WTC11 (cell line): ENCODE measurements around the gene NPAS3. TPM values are rescaled to one million over a fixed set of nuclear protein-coding genes. Genes with fewer than 3 reads are reported as not detected.

Experiments
- ATAC-seq: fragments of 200-7000 bp; cut with Tn5 transposase; 2 replicates; pipeline ENCODE4 v1.10.0; 2021; ENCODE audit warnings: mild to moderate bottlenecking, moderate library complexity
- CTCF ChIA-PET: fragments of 300-600 bp; sonication (Branson Sonifier 250); formaldehyde crosslinking; loops from one replicate; lab custom pipeline; 2021; ENCODE audit warnings: antibody characterized with exemption; lab: Charles Lee
- POLR2A ChIA-PET: fragments of 350-600 bp; sonication (Branson Sonifier 250); formaldehyde crosslinking; loops from one replicate; lab custom pipeline; 2021; ENCODE audit warnings: antibody characterized with exemption; lab: Charles Lee
- DNase-seq: peaks from one replicate; pipeline ENCODE4 v3.0.0; 2021; ENCODE audit warnings: low spot score
- H3K27ac Mint-ChIP-seq: 2 replicates; pipeline ENCODE4 v1.8.0; 2021; ENCODE audit warnings: mixed read lengths
- H3K27me3 Mint-ChIP-seq: 2 replicates; pipeline ENCODE4 v1.8.0; 2021; ENCODE audit warnings: low read depth, mild to moderate bottlenecking, moderate library complexity, mixed read lengths
- H3K36me3 Mint-ChIP-seq: 2 replicates; pipeline ENCODE4 v1.8.0; 2021; ENCODE audit warnings: mixed read lengths
- H3K4me1 Mint-ChIP-seq: 2 replicates; pipeline ENCODE4 v1.8.0; 2022; ENCODE audit warnings: mixed read lengths
- H3K4me3 Mint-ChIP-seq: 2 replicates; pipeline ENCODE4 v1.8.0; 2021; ENCODE audit warnings: mild to moderate bottlenecking, moderate library complexity, mixed read lengths
- H3K9me3 Mint-ChIP-seq: 2 replicates; pipeline ENCODE4 v1.8.0; 2021; ENCODE audit warnings: mixed read lengths
- CBFB ChIP-seq: sonication (generic); formaldehyde crosslinking; IDR thresholded peaks from 2 replicates; pipeline ENCODE4 v1.8.1; 2022; ENCODE audit warnings: mild to moderate bottlenecking, low read depth, missing genetic modification reagents
- ETV6 ChIP-seq: sonication (generic); formaldehyde crosslinking; IDR thresholded peaks from 2 replicates; pipeline ENCODE4 v1.8.1; 2022; ENCODE audit warnings: mild to moderate bottlenecking, missing genetic modification reagents
- FOXP1 ChIP-seq: sonication (generic); formaldehyde crosslinking; IDR thresholded peaks from 2 replicates; pipeline ENCODE4 v1.8.0; 2022; ENCODE audit warnings: missing genetic modification reagents, mild to moderate bottlenecking, moderate library complexity, borderline replicate concordance
- IRF2 ChIP-seq: sonication (generic); formaldehyde crosslinking; IDR thresholded peaks from 2 replicates; pipeline ENCODE4 v1.8.0; 2022; ENCODE audit warnings: low read depth, missing genetic modification reagents, borderline replicate concordance
- JAZF1 ChIP-seq: fragments of 250-450 bp; sonication (Bioruptor Pico); IDR thresholded peaks from 2 replicates; pipeline ENCODE4 v1.9.0; 2021; ENCODE audit warnings: moderate library complexity, mild to moderate bottlenecking, inconsistent platforms
- MXD4 ChIP-seq: fragments of 250-450 bp; sonication (Bioruptor Pico); IDR thresholded peaks from 2 replicates; pipeline ENCODE4 v1.8.0; 2021; ENCODE audit warnings: mild to moderate bottlenecking, moderate library complexity, borderline replicate concordance
- MYBL2 ChIP-seq: sonication (generic); formaldehyde crosslinking; IDR thresholded peaks from 2 replicates; pipeline ENCODE4 v1.8.1; 2023; ENCODE audit warnings: mild to moderate bottlenecking, moderate library complexity, missing genetic modification reagents
- ZNF138 ChIP-seq: sonication (generic); formaldehyde crosslinking; conservative IDR thresholded peaks from 2 replicates; pipeline ENCODE4 v1.8.1; 2022; ENCODE audit warnings: mild to moderate bottlenecking, moderate library complexity, missing genetic modification reagents
- ZNF232 ChIP-seq: sonication (generic); formaldehyde crosslinking; IDR thresholded peaks from 2 replicates; pipeline ENCODE4 v1.8.0; 2022; ENCODE audit warnings: mild to moderate bottlenecking, missing genetic modification reagents
- total RNA-seq: library from RNA; stranded (reverse); gene quantifications from 3 replicates; pipeline ENCODE4 v1.2.3, GENCODE V29; 2021
- TF ChIP-seq, protein P1 (sequence below): fragments of 250-450 bp; sonication (Bioruptor Pico); conservative IDR thresholded peaks from 2 replicates; pipeline ENCODE4 v1.9.0; 2021; ENCODE audit warnings: mild to moderate bottlenecking
- TF ChIP-seq, protein P2 (sequence below): sonication (generic); formaldehyde crosslinking; IDR thresholded peaks from 2 replicates; pipeline ENCODE4 v1.8.0; 2022; ENCODE audit warnings: mild to moderate bottlenecking, missing genetic modification reagents
- TF ChIP-seq, protein P3 (sequence below): sonication (generic); formaldehyde crosslinking; IDR thresholded peaks from 2 replicates; pipeline ENCODE4 v1.8.0; 2023; ENCODE audit warnings: missing genetic modification reagents, mild to moderate bottlenecking, borderline replicate concordance
- TF ChIP-seq, protein P4 (sequence below): sonication (generic); formaldehyde crosslinking; IDR thresholded peaks from 2 replicates; pipeline ENCODE4 v1.8.0; 2023; ENCODE audit warnings: missing genetic modification reagents
- TF ChIP-seq, protein P5 (sequence below): fragments of 200-600 bp; IDR thresholded peaks from 2 replicates; pipeline ENCODE4 v1.8.0; 2022; ENCODE audit warnings: antibody characterized with exemption
- TF ChIP-seq, protein P6 (sequence below): sonication (generic); formaldehyde crosslinking; IDR thresholded peaks from 2 replicates; pipeline ENCODE4 v1.8.1; 2023; ENCODE audit warnings: mild to moderate bottlenecking, missing genetic modification reagents

NPAS3 gene
- total RNA-seq, 1 experiment from 2014 or later = 3.2 TPM

DNA sequence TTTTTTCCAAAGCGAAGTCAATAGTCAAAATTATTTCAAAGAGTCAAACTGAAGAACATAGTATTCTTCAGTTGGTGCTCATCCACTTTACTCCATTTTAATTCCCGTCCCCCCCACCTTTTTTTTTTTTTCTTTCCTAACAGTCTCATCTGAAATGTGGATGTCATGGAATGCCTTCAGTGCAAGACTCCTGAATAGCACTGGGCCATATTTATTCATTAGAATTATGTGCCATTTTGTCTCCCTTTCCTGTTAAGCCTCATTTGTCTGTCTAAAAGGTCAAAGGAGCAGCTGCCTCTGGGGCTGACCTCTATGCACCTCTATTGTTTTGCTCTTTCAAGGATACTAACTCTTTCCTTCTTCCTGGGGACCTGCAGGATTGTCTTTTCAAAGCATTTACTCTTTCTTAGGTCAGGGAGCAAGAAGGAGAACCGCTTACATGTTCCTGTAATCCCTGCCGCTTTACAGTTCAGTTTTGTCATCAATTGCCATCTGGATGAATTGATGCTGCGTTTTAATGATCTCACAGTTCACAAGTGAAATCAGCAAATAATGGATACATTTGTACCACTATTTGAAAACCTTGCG, 310.6 kb downstream of the NPAS3 start:
- ATAC-seq (peak; percentile 62; the same call in 1 of the 2 replicates), DNase-seq (no peak)
- H3K4me3 Mint-ChIP-seq = no peak overlapping the region
- H3K9me3 Mint-ChIP-seq = no peaks in the 10 kb centered on the region
- ChIA-PET POLR2A (interaction anchor here (0.7 kb wide), 1 partner anchor 1138 kb away, joined by 4 read pairs; no protein-coding TSS in a partner anchor), CTCF (no interaction called here)
- peaks cover 19% of the 10 kb centered on the region for H3K4me1 Mint-ChIP-seq
- H3K27me3 Mint-ChIP-seq = no peaks in the 10 kb centered on the region
- peak overlapping the region; percentile 55; the same call in 1 of the 2 replicates for H3K27ac Mint-ChIP-seq
- TF ChIP-seq, protein P1, sequence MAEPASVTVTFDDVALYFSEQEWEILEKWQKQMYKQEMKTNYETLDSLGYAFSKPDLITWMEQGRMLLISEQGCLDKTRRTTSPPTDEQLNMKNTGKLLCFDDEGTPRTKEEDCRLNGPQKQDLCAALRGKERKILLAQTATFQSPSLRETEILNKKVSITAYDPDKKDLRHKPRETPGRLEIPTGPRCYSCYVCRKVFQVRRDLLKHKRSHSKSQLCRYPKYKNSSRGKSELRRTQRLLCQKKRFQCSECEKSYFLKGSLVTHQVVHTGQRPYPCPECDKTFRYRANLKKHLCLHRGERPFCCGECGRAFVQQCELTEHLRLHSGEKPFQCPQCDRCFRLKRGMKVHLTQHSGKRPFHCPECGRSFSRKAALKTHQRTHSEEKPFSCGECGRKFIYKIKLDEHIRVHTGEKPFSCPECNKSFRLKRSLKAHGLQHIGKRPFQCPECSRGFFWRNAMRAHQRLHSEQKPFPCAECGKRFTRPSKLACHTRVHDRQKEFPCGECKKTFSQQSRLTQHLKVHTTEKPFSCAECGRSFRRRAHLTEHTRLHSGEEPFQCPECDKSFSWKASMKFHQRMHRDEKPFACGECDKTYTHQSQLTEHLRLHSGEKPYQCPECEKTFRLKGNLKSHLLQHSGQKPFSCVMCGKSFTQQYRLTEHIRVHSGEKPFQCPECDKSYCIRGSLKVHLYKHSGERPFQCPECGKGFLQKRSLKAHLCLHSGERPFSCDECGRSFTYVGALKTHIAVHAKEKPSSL = no peak
- TF ChIP-seq, protein P2, sequence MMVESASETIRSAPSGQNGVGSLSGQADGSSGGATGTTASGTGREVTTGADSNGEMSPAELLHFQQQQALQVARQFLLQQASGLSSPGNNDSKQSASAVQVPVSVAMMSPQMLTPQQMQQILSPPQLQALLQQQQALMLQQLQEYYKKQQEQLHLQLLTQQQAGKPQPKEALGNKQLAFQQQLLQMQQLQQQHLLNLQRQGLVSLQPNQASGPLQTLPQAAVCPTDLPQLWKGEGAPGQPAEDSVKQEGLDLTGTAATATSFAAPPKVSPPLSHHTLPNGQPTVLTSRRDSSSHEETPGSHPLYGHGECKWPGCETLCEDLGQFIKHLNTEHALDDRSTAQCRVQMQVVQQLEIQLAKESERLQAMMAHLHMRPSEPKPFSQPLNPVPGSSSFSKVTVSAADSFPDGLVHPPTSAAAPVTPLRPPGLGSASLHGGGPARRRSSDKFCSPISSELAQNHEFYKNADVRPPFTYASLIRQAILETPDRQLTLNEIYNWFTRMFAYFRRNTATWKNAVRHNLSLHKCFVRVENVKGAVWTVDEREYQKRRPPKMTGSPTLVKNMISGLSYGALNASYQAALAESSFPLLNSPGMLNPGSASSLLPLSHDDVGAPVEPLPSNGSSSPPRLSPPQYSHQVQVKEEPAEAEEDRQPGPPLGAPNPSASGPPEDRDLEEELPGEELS (CRISPR knock-in tag) = no peak
- TF ChIP-seq MXD4 (no peak), FOXP1 (CRISPR knock-in tag) (no peak), ETV6 (CRISPR knock-in tag) (no peak)
- TF ChIP-seq, protein P3, sequence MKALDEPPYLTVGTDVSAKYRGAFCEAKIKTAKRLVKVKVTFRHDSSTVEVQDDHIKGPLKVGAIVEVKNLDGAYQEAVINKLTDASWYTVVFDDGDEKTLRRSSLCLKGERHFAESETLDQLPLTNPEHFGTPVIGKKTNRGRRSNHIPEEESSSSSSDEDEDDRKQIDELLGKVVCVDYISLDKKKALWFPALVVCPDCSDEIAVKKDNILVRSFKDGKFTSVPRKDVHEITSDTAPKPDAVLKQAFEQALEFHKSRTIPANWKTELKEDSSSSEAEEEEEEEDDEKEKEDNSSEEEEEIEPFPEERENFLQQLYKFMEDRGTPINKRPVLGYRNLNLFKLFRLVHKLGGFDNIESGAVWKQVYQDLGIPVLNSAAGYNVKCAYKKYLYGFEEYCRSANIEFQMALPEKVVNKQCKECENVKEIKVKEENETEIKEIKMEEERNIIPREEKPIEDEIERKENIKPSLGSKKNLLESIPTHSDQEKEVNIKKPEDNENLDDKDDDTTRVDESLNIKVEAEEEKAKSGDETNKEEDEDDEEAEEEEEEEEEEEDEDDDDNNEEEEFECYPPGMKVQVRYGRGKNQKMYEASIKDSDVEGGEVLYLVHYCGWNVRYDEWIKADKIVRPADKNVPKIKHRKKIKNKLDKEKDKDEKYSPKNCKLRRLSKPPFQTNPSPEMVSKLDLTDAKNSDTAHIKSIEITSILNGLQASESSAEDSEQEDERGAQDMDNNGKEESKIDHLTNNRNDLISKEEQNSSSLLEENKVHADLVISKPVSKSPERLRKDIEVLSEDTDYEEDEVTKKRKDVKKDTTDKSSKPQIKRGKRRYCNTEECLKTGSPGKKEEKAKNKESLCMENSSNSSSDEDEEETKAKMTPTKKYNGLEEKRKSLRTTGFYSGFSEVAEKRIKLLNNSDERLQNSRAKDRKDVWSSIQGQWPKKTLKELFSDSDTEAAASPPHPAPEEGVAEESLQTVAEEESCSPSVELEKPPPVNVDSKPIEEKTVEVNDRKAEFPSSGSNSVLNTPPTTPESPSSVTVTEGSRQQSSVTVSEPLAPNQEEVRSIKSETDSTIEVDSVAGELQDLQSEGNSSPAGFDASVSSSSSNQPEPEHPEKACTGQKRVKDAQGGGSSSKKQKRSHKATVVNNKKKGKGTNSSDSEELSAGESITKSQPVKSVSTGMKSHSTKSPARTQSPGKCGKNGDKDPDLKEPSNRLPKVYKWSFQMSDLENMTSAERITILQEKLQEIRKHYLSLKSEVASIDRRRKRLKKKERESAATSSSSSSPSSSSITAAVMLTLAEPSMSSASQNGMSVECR (CRISPR knock-in tag) = no peak
- TF ChIP-seq, protein P4, sequence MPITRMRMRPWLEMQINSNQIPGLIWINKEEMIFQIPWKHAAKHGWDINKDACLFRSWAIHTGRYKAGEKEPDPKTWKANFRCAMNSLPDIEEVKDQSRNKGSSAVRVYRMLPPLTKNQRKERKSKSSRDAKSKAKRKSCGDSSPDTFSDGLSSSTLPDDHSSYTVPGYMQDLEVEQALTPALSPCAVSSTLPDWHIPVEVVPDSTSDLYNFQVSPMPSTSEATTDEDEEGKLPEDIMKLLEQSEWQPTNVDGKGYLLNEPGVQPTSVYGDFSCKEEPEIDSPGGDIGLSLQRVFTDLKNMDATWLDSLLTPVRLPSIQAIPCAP = no peak
- TF ChIP-seq, protein P5, sequence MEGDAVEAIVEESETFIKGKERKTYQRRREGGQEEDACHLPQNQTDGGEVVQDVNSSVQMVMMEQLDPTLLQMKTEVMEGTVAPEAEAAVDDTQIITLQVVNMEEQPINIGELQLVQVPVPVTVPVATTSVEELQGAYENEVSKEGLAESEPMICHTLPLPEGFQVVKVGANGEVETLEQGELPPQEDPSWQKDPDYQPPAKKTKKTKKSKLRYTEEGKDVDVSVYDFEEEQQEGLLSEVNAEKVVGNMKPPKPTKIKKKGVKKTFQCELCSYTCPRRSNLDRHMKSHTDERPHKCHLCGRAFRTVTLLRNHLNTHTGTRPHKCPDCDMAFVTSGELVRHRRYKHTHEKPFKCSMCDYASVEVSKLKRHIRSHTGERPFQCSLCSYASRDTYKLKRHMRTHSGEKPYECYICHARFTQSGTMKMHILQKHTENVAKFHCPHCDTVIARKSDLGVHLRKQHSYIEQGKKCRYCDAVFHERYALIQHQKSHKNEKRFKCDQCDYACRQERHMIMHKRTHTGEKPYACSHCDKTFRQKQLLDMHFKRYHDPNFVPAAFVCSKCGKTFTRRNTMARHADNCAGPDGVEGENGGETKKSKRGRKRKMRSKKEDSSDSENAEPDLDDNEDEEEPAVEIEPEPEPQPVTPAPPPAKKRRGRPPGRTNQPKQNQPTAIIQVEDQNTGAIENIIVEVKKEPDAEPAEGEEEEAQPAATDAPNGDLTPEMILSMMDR = no peak
- TF ChIP-seq, protein P6, sequence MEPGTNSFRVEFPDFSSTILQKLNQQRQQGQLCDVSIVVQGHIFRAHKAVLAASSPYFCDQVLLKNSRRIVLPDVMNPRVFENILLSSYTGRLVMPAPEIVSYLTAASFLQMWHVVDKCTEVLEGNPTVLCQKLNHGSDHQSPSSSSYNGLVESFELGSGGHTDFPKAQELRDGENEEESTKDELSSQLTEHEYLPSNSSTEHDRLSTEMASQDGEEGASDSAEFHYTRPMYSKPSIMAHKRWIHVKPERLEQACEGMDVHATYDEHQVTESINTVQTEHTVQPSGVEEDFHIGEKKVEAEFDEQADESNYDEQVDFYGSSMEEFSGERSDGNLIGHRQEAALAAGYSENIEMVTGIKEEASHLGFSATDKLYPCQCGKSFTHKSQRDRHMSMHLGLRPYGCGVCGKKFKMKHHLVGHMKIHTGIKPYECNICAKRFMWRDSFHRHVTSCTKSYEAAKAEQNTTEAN (CRISPR knock-in tag) = no peak
- no peaks in the 10 kb centered on the region for H3K36me3 Mint-ChIP-seq

DNA sequence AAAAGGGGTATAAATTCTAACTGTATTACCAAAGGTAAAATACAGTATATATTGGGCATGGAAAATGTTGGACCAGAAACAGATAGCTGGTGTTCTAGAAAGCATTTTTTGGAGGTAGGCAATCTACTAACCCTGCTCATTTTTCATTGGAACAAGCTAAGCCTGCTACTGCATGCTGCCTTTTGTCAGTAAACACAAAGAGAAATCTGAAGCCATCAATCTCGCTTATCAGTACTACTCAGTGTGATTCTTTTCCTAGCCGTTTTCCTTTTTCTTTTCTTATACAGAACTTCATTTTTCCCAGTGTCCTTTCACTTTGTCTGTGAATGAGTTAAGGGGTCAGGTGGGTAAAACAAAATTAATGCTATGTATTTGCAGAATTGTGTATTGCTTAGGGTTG, 312.3 kb downstream of the NPAS3 start:
- Mint-ChIP-seq H3K27ac (no peak overlapping the region), H3K9me3 (no peaks in the 10 kb centered on the region), H3K27me3 (no peaks in the 10 kb centered on the region), H3K36me3 (no peaks in the 10 kb centered on the region), H3K4me3 (no peak overlapping the region), H3K4me1 (peaks cover 19% of the 10 kb centered on the region)
- DNase-seq = no peak
- CTCF ChIA-PET = no interaction called here
- POLR2A ChIA-PET = interaction anchor here (0.6 kb wide), 1 partner anchor 67 kb away, joined by 3 read pairs; no protein-coding TSS in a partner anchor
- no peak for ATAC-seq
- TF ChIP-seq ZNF138 (CRISPR knock-in tag) (no peak), JAZF1 (CRISPR knock-in tag) (no peak), IRF2 (CRISPR knock-in tag) (no peak), MXD4 (no peak), ZNF232 (CRISPR knock-in tag) (no peak), MYBL2 (no peak), CBFB (CRISPR knock-in tag) (no peak)
- TF ChIP-seq, protein P6 (CRISPR knock-in tag) = no peak
